DND-41 (cell line): ENCODE results near the gene AAMDC.
"Not testable (repeated sequence)": the region's sequence is repeated elsewhere in the genome, so short reads cannot be mapped to it uniquely, and the experiment has no call there.

Experiments used
- ATAC-seq: fragments of 200-7000 bp; cut with Tn5 transposase; 3 replicates; pipeline ENCODE4 v1.9.1; 2021; ENCODE audit warnings: low read depth; ENCODE audit not compliant: insufficient read depth
- DNase-seq: peaks from one replicate; pipeline ENCODE4 v3.0.0-alpha.2; 2020
- H2AFZ ChIP-seq: 2 replicates; pipeline ENCODE4 v1.6.0; 2012; ENCODE audit warnings: low read depth, low read length
- H3K27ac ChIP-seq: 2 replicates; pipeline ENCODE4 v1.5.1; 2012; ENCODE audit warnings: low read length, inconsistent platforms
- H3K27me3 ChIP-seq: fragments of 200-600 bp; sonication (generic); 2 replicates; pipeline ENCODE4 v1.6.0; 2012; ENCODE audit warnings: low read length, mild to moderate bottlenecking, inconsistent platforms; ENCODE audit not compliant: insufficient read depth, poor library complexity
- H3K36me3 ChIP-seq: 2 replicates; pipeline ENCODE4 v1.5.1; 2012; ENCODE audit warnings: low read length, inconsistent platforms; ENCODE audit not compliant: insufficient read depth
- H3K4me1 ChIP-seq: 2 replicates; pipeline ENCODE4 v1.5.1; 2012; ENCODE audit warnings: mild to moderate bottlenecking, low read length; ENCODE audit not compliant: insufficient read depth
- H3K4me2 ChIP-seq: 2 replicates; pipeline ENCODE4 v1.6.0; 2012; ENCODE audit warnings: mild to moderate bottlenecking, moderate library complexity, low read length, inconsistent platforms; ENCODE audit not compliant: insufficient read depth
- H3K4me3 ChIP-seq, 2 experiments: fragments of 200-600 bp in 1 of 2; shearing (Covaris generic) in 1 of 2; 2 replicates each; pipeline ENCODE4 v1.5.1; 2012 to 2016; ENCODE audit warnings: inconsistent platforms in 2 of 2, low read length in 2 of 2, mild to moderate bottlenecking in 2 of 2, low read depth in 1 of 2, moderate library complexity in 1 of 2
- H3K79me2 ChIP-seq: 2 replicates; pipeline ENCODE4 v1.6.0; 2012; ENCODE audit warnings: low read length, inconsistent platforms; ENCODE audit not compliant: insufficient read depth
- H3K9ac ChIP-seq: 2 replicates; pipeline ENCODE4 v1.6.0; 2012; ENCODE audit warnings: low read depth, mild to moderate bottlenecking, inconsistent platforms, low read length, moderate library complexity
- H3K9me3 ChIP-seq: 2 replicates; pipeline ENCODE4 v1.5.1; 2012; ENCODE audit warnings: low read length, moderate library complexity, mild to moderate bottlenecking, inconsistent platforms; ENCODE audit not compliant: insufficient read depth, severe bottlenecking
- H4K20me1 ChIP-seq: 2 replicates; pipeline ENCODE4 v1.6.0; 2012; ENCODE audit warnings: low read length; ENCODE audit not compliant: insufficient read depth
- EZH2 ChIP-seq: IDR thresholded peaks from 3 replicates; pipeline ENCODE4 v1.6.1; 2012; ENCODE audit warnings: borderline replicate concordance, low read depth, mild to moderate bottlenecking, moderate library complexity, low read length, inconsistent platforms; ENCODE audit not compliant: severe bottlenecking
- TF ChIP-seq, protein P1 (sequence below): IDR thresholded peaks from 2 replicates; pipeline ENCODE4 v1.5.1; 2012; ENCODE audit warnings: borderline replicate concordance, low read length, moderate library complexity, mild to moderate bottlenecking; ENCODE audit not compliant: poor library complexity, severe bottlenecking; ENCODE audit errors: extremely low read depth

The AAMDC gene

DNA sequence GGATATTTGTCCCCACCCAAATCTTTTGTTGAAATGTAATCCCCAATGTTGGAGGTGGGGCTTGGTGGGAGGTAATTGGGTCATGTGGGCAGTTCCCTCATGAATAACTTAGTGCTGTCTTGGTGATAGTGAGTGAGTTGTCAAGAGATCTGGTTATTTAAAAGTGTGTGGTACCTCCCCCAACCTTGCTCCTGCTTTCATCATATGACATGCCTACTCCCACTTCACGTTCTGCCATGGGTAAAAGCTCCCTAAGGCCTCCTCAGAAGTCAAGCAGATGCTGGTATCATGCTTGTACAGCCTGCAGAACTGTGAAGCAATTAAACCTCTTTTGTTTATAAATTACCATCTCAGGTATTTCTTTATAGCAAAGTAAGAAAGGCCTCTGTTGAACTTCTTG is 30.6 kb downstream of the AAMDC start:
- H3K27me3 ChIP-seq = no peaks in the 10 kb centered on the region
- no peak overlapping the region for H3K4me3 ChIP-seq
- no peak for TF ChIP-seq EZH2
- TF ChIP-seq, protein P1, sequence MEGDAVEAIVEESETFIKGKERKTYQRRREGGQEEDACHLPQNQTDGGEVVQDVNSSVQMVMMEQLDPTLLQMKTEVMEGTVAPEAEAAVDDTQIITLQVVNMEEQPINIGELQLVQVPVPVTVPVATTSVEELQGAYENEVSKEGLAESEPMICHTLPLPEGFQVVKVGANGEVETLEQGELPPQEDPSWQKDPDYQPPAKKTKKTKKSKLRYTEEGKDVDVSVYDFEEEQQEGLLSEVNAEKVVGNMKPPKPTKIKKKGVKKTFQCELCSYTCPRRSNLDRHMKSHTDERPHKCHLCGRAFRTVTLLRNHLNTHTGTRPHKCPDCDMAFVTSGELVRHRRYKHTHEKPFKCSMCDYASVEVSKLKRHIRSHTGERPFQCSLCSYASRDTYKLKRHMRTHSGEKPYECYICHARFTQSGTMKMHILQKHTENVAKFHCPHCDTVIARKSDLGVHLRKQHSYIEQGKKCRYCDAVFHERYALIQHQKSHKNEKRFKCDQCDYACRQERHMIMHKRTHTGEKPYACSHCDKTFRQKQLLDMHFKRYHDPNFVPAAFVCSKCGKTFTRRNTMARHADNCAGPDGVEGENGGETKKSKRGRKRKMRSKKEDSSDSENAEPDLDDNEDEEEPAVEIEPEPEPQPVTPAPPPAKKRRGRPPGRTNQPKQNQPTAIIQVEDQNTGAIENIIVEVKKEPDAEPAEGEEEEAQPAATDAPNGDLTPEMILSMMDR = no peak
- no peak for DNase-seq
- peaks cover 19% of the 10 kb centered on the region for H3K36me3 ChIP-seq
- H3K79me2 ChIP-seq = no peaks in the 10 kb centered on the region
- peaks cover 14% of the 10 kb centered on the region for H3K9me3 ChIP-seq
- H3K27ac ChIP-seq = no peak overlapping the region
- no peaks in the 10 kb centered on the region for H3K4me1 ChIP-seq
- H3K4me2 ChIP-seq = no peak overlapping the region
- H2AFZ ChIP-seq = no peak overlapping the region
- no peak overlapping the region for H3K9ac ChIP-seq
- H4K20me1 ChIP-seq = no peaks in the 10 kb centered on the region
- ATAC-seq = no peak

DNA sequence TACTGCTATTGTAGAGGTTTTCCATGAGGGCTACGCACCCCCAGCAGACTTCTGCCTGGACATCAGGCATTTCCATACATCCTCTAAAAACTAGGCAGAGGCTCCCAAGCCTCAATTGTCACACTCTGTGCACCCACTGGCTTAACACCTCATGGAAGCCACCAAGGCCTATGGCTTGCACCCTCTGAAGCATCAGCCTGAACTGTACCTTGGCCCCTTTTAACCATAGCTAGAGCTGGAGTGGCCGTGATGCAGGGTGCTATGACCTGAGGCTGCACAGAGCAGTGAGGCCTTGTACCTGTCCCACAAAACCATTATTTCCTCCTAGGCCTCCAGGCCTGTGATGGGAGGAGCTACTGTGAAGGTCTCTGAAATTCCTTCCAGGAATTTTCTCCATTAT is 33.9 kb downstream of the AAMDC start:
- Histone ChIP-seq H3K4me2 (no peak overlapping the region), H3K4me3 (no peak overlapping the region), H4K20me1 (no peaks in the 10 kb centered on the region), H3K9ac (no peak overlapping the region), H2AFZ (no peak overlapping the region), H3K79me2 (no peaks in the 10 kb centered on the region), H3K4me1 (no peaks in the 10 kb centered on the region), H3K27ac (no peak overlapping the region), H3K27me3 (no peaks in the 10 kb centered on the region), H3K9me3 (peaks cover 17% of the 10 kb centered on the region), H3K36me3 (peaks cover 22% of the 10 kb centered on the region)
- ATAC-seq = no peak
- no peak for TF ChIP-seq EZH2
- TF ChIP-seq, protein P1 = no peak
- DNase-seq = no peak

DNA sequence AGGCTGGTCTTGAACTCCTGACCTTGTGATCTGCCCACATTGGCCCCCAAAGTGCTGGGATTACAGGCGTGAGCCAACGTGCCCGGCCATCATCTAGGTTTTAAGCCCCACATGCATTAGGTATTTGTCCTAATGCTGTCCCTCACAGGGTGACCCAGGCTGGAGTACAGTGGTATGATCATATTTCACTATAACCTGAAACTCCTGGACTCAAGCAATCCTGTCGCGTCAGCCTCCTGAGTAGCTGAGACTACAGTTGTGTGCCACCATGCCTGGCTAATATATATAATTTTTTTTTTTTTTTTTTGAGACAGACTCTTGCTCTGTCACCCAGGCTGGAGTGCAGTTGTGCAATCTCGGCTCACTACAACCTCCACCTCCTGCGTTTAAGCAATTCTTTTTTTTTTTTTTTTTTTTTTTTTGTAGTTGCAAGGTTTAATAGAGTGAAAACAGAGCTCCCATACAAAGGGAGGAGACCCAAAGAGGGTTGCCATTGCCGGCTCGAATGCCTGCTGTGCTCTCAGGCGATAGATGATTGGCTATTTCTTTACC is 37.0 kb downstream of the AAMDC start:
- peaks cover 22% of the 10 kb centered on the region for H3K36me3 ChIP-seq
- H3K27ac ChIP-seq, ATAC-seq, H3K4me1 ChIP-seq, H3K4me2 ChIP-seq, H3K4me3 ChIP-seq, H4K20me1 ChIP-seq, DNase-seq, H3K79me2 ChIP-seq, H2AFZ ChIP-seq, H3K9ac ChIP-seq, H3K27me3 ChIP-seq: not testable (repeated sequence)
- H3K9me3 ChIP-seq = peaks cover 17% of the 10 kb centered on the region

GRCh38 chr11:77861444-77861843 is 40.5 kb downstream of the AAMDC start:
- H4K20me1 ChIP-seq, H3K4me1 ChIP-seq, H3K27me3 ChIP-seq, H3K4me3 ChIP-seq, H2AFZ ChIP-seq, DNase-seq, ATAC-seq, H3K36me3 ChIP-seq, H3K4me2 ChIP-seq, H3K9me3 ChIP-seq, H3K27ac ChIP-seq, H3K9ac ChIP-seq, H3K79me2 ChIP-seq: not testable (repeated sequence)
